Measurements from ENCODE around the gene STX18. TPM values are rescaled to one million over a fixed set of nuclear protein-coding genes. Genes with fewer than 3 reads are reported as not detected.

STX18 gene
- total and polyA plus RNA-seq, 2 of the 13 experiments (the other 11 are each of a cell fraction or from before 2014, with no cell fraction given) = 23.9 to 37.1 TPM

- Histone ChIP-seq H3K27ac (ENCODE audit: extremely low read length, insufficient read depth, low read length) (no peak overlapping the region), H3K36me3 (replicated peaks in 1 of 2; ENCODE audit: control insufficient read depth in 1 of 2, insufficient read depth in 2 of 2, low read length in 2 of 2) (peaks cover 21 to 60% of the 10 kb centered on the region in 2 experiments), H3K4me2 (ENCODE audit: low read depth, low read length) (no peak overlapping the region), H3K9me3 (ENCODE audit: low read length) (no peaks in the 10 kb centered on the region), H4K20me1 (ENCODE audit: insufficient read depth, low read length) (no peaks in the 10 kb centered on the region), H3K4me1 (ENCODE audit: insufficient read depth, low read length) (no peaks in the 10 kb centered on the region), H3K9ac (ENCODE audit: insufficient read depth, low read depth, low read length) (no peak overlapping the region), H3K79me2 (ENCODE audit: insufficient read depth, low read length) (no peaks in the 10 kb centered on the region), H3K27me3 (ENCODE audit: control insufficient read depth in 1 of 2, insufficient read depth in 2 of 2, low read length in 2 of 2) (no peaks in the 10 kb centered on the region), H2AFZ (ENCODE audit: low read length) (no peak overlapping the region), H3K4me3 (replicated peaks in 1 of 3; ENCODE audit: insufficient read depth in 1 of 3, low read depth in 2 of 3, low read length in 3 of 3) (no peak overlapping the region)
- FAIRE-seq = no peak
- CTCF ChIA-PET (ENCODE audit: low intra/inter-chr PET ratio, low total read pairs) = no interaction called here
- no peak for TF ChIP-seq ZNF263 (CRISPR knock-in tag; IDR thresholded peaks at IDR 0.05)
- no peak for ATAC-seq
- DNase-seq (ENCODE audit: low spot score) = no peak
- intact Hi-C loops (cut with micrococcal nuclease; ENCODE audit: unreplicated experiment) (no loop called here), in situ Hi-C loops (cut with HindIII; ENCODE audit: extremely low pct_ligation_motif_present, low pct_unique_long_range_greater_than_20kb) (no loop called here)
- 87% methylated on average over 2 of the region's 2 CpGs for WGBS (ENCODE audit: low lambda C conversion rate)
- BruUV-seq (replicated peaks) = no TSS peak
- POLR2A ChIA-PET = no interaction called here
These were observed 105.5 kb downstream of the STX18 start for GRCh38 chr4:4436244-4436823.

GRCh38 chr4:4433941-4434340 is 107.9 kb downstream of the STX18 start:
- intact Hi-C loops (cut with micrococcal nuclease; ENCODE audit: unreplicated experiment) = no loop called here
- H3K27me3 ChIP-seq (ENCODE audit: control insufficient read depth in 1 of 2, insufficient read depth in 2 of 2, low read length in 2 of 2) = no peaks in the 10 kb centered on the region

More at GRCh38 chr4:4433941-4434340, 107.9 kb downstream of the STX18 start:
- TF ChIP-seq RXRB (CRISPR knock-in tag; IDR thresholded peaks at IDR 0.05; ENCODE audit: borderline replicate concordance) (no peak), ZNF101 (CRISPR knock-in tag; IDR thresholded peaks at IDR 0.05; ENCODE audit: borderline replicate concordance, low read depth) (no peak), SALL1 (CRISPR knock-in tag; IDR thresholded peaks at IDR 0.05) (no peak), ZNF337 (CRISPR knock-in tag; IDR thresholded peaks at IDR 0.05; ENCODE audit: borderline replicate concordance, low read depth) (no peak), ZNF33A (CRISPR knock-in tag; IDR thresholded peaks at IDR 0.05; ENCODE audit: borderline replicate concordance) (no peak), GMEB2 (CRISPR knock-in tag; IDR thresholded peaks at IDR 0.05; ENCODE audit: low read depth) (no peak)
- H2AFZ ChIP-seq (ENCODE audit: low read length) = no peak overlapping the region
- no TSS peak for BruUV-seq (replicated peaks)
- no peak for ATAC-seq
- H3K4me3 ChIP-seq (replicated peaks in 1 of 3; ENCODE audit: insufficient read depth in 1 of 3, low read depth in 2 of 3, low read length in 3 of 3) = no peak overlapping the region
- FAIRE-seq = no peak
- POLR2A ChIA-PET = no interaction called here
- no peak overlapping the region for H3K27ac ChIP-seq (ENCODE audit: extremely low read length, insufficient read depth, low read length)
- H3K9me3 ChIP-seq (ENCODE audit: low read length) = no peaks in the 10 kb centered on the region
- in situ Hi-C loops (cut with HindIII; ENCODE audit: extremely low pct_ligation_motif_present, low pct_unique_long_range_greater_than_20kb) = no loop called here
- H3K4me1 ChIP-seq (ENCODE audit: insufficient read depth, low read length) = no peaks in the 10 kb centered on the region
- H3K4me2 ChIP-seq (ENCODE audit: low read depth, low read length) = no peak overlapping the region
- no peaks in the 10 kb centered on the region for H3K79me2 ChIP-seq (ENCODE audit: insufficient read depth, low read length)
- WGBS (ENCODE audit: low lambda C conversion rate) = 88% methylated on average over 4 of the region's 4 CpGs
- H3K9ac ChIP-seq (ENCODE audit: insufficient read depth, low read depth, low read length) = no peak overlapping the region
- H4K20me1 ChIP-seq (ENCODE audit: insufficient read depth, low read length) = no peaks in the 10 kb centered on the region
- H3K36me3 ChIP-seq (replicated peaks in 1 of 2; ENCODE audit: control insufficient read depth in 1 of 2, insufficient read depth in 2 of 2, low read length in 2 of 2) = peaks cover 21 to 60% of the 10 kb centered on the region in 2 experiments
- CTCF ChIA-PET (ENCODE audit: low intra/inter-chr PET ratio, low total read pairs) = no interaction called here
- DNase-seq (ENCODE audit: low spot score) = no peak

Measured in HepG2 (cell line).